LNCAP (cell line): Measurements from ENCODE around the gene ITLN1.

ENCODE experiments used
- CTCF ChIP-seq: fragments of 450-650 bp; IDR thresholded peaks from 2 replicates; pipeline ENCODE4 v1.5.1; 2017; ENCODE audit warnings: mild to moderate bottlenecking

The ITLN1 gene

GRCh38 chr1:160868141-160868540, 16.8 kb downstream of the ITLN1 start:
- TF ChIP-seq CTCF: no peak

GRCh38 chr1:160866695-160867260, 18.2 kb downstream of the ITLN1 start:
- TF ChIP-seq CTCF: no peak

DNA sequence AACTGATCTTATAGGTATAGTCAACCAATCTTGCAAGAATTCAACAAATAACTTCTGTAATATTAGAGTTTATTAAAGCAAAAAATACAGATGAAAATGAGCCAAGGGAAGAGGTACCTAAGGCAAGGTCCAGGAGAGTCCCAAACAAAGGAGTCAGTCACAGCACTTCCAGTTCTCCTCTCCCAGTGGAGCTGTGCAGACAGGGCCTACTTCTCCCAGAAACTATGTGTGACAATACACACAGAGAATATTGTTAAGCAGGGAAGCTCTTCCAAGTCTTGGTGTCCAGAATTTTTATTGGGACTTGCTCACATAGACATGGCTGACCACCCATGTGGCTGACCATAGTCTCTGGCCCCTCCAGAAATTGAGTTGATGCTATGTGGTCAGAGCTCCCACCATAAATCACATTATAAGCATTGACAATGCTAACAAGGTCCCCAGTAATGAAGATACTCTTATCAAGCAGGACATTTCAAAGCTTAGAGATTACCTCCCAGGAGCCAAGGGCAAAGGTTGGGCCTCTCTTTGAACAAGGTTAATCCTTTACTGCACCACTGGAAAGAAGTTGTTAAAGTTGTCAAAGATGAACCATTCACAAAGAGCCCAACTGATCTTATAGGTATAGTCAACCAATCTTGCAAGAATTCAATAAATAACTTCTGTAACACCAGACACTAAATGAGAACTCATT, 18.8 kb downstream of the ITLN1 start:
- TF ChIP-seq CTCF: no peak

- TF ChIP-seq CTCF: no peak
Measured at GRCh38 chr1:160865337-160865736, 19.6 kb downstream of the ITLN1 start.

DNA sequence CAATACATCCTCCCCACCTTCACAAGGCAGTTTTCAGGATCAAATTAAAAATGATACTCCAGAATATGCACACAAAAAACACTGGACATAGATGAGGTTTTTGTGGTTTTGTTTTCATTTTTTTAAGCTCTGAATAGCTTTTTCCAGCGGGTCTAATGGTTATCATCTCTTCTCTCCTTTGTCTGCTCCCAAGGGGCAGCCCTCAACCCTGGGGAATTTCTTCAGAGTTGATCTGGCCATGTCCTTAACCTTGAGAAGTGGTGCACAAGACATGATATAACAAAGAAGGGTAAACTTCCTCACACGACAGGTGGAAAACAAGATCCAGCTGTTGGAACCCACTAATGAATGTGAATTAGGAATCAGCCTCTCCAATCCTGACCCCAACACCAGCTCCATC, 20.8 kb downstream of the ITLN1 start:
- no peak for TF ChIP-seq CTCF

GRCh38 chr1:160863774-160864131, 21.2 kb downstream of the ITLN1 start:
- no peak for TF ChIP-seq CTCF

- TF ChIP-seq CTCF: no peak
Measured at GRCh38 chr1:160863061-160863773, 21.8 kb downstream of the ITLN1 start.
